ENCODE results near the gene RAI1.

- no peak for TF ChIP-seq CTCF (IDR thresholded peaks at IDR 0.05)
- TF ChIP-seq POLR2A (IDR thresholded peaks at IDR 0.05): no peak
- TF ChIP-seq POLR2AphosphoS5 (IDR thresholded peaks at IDR 0.05; ENCODE audit: insufficient read depth in 1 of 2, low read depth in 1 of 2): no peak
Measured at GRCh38 chr17:17797119-17797809, 116.0 kb downstream of the RAI1 start.
